ENCODE data around the gene PRDM12.

GRCh38 chr9:130713286-130713960, 49.0 kb downstream of the PRDM12 start:
- TF ChIP-seq POLR2A (IDR thresholded peaks at IDR 0.05; ENCODE audit: low read depth, low read length) (no peak), POLR2AphosphoS5 (IDR thresholded peaks at IDR 0.05; ENCODE audit: low read depth, low read length) (no peak), TAF1 (IDR thresholded peaks at IDR 0.05; ENCODE audit: low read depth, low read length) (no peak)
